ENCODE results near the gene DCDC1.

Gene DCDC1

DNA sequence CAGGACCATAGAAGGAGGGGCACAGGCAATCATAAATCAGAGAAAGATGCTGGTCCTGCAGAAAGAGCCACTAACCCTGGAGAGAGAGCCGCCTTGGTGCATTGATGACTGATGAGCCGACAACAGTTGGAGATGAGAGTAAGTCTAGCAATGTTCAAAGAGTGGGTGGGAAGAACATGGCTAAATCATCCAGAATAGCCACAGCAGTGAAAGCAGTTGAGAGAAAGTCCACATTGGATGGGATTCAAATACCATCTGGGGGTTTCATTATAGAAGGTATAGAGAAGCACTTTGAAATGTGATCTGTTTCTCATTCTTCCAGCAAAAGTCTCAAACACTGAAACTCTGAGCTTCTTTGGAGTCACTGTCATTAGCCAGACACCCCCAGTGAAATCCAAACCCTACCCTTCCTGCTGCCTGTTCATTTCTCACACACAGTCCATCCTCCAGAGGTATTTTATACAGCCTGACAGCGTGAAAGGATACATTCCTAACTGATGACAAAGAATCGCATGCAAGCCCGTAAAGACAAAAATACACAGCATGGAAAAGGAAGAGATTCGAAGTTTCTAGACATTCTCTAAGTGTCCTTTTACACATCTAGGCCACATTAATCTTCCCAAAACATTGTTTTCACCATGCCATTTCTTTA lies 480.3 kb downstream of the DCDC1 start:
- peak; percentile 31 for DNase-seq

DNA sequence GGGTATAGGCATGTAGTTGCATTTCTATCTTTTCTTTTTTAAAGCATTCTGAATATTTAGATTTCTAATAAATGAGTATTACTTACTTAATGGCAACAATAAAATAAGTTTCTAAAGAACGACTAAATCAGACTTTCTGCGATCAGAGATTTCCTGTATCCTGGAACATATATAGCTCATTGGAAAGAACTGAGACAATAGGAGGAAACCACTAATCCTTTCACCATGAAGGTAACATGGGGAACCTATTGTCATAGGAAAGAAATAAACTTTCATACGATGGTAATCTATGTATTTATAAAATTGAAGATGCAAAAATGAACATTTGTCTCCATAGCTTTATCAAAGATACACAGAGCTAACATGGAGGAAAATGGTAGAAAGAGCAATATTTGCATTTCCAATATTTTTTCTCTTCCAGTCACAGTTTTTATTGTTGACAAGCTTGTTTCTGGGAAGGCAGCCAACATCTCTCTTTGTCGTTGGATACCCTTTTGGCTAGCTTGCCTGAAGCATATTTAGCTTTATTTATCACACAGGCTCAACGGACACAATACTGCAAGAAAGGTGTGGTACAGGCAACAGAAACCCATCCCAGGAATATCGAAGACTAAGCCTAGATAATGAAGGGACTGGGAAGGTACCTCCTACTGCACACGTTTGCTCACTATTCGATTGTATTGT lies 490.1 kb downstream of the DCDC1 start:
- no peak for DNase-seq

DNA sequence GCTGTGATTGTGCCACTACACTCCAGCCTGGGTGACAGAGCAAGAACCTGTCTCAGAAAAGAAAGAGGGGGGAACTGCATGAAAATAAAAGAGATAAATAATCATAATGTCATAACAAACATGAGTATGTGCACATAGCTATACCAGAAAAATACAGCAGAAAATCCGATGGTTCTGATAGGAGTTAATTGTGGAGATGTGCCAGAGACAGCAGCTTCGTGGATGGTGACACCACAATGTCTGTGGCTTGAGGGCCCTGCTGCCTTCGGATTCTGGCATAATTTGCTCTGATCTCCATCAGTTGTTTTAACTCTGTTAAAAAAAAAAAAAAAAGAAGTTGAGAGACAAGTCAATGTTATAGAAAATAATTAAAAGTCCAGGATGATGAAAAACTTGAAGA lies 491.1 kb downstream of the DCDC1 start:
- DNase-seq: no peak

DNA sequence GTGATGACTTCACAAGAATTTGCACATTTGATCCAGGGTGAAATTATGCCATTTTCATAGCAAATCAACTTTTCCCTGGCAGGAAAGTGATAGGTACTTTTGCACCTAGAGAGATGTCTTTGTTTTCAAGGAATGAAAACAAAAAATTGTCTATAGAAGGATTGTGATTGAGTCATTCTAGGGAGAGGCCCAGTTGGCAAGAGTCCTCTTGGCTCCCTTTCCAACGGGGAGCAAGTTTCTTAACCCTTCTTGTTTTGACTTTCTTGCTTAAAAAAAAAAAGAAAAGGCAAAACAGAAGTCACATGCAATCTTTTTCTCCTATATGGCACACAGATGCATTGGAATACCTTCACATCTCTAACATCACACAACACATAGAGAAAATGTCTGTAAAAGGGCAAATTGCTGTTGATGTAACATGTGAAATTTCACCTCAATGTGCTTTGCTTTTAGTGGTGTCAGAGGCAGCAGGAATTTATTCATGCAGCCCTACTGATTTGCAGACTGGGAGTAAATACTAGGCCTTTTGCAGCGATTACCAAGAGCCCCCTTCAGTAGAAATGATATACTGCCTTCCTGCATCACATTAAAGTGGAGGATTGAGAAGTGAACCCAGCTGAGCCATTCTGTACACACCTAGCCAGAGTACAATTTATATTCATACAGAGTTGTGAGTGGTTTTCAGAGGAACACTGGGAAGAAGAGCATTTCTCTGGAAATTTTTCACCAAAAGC lies 492.7 kb downstream of the DCDC1 start:
- DNase-seq: no peak

DNA sequence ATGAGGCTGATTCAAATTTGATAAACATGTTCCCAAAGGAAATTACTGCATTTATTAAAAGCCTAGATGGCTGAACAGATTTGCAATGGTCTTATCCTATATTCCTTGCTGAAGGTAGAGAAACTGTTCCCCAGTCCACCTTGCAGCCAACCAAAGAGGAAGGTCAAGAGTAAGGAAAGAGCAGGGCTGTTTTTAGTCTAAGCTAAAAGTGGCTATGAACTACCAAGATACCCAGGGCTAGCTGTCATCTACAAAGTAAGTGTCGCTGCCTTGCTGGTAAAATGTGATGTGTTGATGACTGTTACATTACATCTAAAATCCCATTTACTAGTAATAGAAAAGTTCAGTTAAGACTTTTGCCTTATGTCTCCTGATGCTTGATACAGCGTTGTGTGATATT lies 493.3 kb downstream of the DCDC1 start:
- no peak for DNase-seq

DNA sequence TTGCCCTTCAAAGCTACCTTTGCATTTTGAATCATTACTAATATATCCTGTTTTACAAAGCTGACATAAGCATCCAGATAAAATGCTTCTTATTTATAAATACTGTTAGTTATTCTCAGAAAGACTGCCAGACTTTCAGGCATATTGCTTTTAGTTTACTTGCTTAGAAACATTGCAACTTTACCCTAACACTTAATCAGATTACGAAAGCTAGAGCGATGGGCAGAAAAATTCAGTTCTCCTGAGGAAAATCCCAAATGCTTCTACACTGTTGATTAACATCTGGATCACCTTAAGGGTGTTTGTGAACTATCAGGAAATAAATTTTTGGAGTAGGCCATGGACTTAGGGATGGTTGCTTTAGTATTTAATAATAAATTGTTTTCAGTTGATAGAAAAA lies 493.7 kb downstream of the DCDC1 start:
- DNase-seq: no peak

DNA sequence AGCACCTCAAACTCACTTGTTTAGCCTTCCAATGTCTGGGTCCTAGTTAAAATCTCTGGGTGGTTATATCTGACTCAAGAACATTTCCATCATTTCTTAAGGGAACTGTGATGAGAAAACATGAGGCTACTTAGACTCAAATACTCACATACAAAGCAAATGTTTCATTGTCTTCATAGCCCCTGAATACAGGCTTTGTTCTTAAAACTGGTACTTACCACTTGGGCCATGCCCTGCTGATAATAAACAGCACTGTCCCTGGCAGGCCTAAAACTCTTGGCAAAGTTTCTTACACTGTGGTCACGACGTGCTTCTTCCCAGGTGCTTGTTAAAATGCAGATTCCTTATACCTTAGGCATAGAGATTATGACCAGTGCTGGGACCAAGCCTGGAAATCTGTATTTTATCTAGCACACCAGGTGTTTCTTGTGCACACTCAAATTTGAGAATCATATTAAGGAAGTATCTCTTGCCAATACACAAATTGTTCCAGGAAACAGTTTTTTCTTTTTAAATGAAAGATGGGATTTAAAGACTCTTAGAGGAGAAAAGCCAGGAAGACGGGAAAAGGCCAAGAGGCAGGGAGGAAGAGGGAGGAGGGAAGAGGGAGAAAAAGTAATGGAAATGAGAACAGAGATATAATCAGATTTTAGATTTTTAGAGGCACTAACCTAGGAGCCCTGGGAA lies 495.5 kb downstream of the DCDC1 start:
- DNase-seq: no peak

DNA sequence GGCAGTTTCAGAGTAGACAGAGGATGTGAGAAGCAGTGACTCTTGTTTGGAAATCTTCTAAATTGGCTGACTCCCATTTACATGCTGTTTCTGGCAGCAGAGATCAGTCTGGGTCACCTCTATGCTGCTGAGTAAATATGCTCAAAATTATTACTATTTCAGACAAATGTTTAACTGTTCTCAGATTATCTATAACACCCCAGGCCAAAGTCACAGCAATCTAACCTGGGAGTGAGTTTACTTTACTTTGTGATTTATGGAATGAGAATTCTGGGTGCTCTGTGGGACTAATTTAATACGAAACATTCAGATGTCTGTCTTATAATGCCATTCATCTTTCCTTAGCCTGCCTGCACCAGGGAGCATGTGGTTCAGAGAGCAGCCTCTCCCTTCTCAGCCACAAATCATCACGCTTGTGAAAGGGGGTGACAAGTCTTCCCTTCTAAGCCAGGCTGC lies 500.9 kb downstream of the DCDC1 start:
- DNase-seq: no peak

DNA sequence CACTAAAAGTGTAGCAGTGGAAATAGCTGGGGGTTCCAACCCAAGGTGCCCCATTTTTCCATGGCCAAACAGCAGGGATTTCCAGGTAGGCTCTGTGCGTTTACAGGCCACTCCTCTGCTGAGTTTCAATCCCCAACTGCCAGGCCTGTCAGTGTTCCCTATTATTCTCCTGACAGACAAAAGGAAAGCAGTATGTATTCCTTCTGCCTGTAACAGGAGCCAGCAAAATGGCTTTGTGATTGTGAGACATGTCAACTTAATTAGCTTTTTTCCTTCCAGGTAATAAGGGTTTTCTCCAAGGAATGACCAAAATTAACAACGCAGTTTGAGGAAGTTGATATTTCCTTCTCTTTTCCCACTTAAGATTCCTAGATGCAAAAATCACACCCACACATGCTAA lies 506.3 kb downstream of the DCDC1 start:
- no peak for DNase-seq

DNA sequence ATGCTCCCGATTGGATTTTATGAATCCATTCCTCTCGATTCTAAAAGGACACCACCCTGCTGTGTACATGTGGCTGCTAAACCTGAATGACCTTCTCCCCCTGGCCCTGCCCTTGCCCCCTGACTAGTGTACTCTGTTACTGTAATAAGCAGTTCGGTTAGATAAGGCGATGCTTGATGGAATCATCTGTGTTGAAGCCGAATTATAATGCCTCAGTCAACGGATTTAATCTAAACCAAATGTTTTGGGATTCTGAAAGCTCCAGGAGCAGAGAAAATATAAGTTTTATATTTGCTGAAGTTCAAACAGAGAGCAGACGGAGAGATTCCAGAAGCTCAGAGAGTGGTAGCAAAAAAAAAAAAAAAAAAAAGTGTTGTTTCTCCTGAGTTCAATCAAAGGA lies 508.0 kb downstream of the DCDC1 start:
- DNase-seq: no peak

DNA sequence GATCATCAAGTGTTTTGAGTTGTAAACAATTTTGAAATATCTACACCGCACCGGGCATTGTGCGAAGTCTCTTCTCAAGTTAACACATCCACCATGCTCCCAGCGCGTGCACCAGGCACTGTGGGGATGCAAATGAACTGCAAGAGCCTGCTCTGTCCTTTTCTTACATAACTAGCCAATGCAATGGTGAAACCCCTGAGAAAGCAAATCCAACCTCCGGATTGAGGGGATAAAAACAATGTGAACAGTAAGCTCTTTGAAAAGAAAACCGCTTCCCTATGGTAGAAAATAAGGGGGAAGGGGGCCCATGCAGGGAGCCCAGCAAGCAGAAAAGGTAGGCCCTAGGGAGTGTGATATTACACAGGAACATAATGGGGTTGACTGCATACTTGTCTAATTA lies 508.5 kb downstream of the DCDC1 start:
- no peak for DNase-seq

DNA sequence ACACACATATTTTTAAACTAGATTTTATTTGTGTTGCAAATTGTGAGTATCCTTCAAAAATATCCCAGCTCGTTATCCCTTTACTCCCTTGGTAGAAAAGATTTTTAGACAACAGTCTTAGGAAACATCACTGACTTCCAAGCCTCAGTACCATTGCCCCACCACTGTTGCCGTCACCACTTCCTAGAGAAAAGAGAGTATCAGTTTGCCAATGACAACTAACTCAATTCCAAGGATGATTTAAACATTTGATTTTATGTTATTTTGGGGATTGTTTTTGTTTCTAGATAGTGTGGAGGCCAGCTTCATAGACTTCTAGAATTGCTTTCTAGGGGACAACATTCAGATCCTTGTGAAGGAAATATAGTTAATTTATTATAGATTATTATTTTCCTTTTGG lies 509.4 kb downstream of the DCDC1 start:
- DNase-seq: no peak

DNA sequence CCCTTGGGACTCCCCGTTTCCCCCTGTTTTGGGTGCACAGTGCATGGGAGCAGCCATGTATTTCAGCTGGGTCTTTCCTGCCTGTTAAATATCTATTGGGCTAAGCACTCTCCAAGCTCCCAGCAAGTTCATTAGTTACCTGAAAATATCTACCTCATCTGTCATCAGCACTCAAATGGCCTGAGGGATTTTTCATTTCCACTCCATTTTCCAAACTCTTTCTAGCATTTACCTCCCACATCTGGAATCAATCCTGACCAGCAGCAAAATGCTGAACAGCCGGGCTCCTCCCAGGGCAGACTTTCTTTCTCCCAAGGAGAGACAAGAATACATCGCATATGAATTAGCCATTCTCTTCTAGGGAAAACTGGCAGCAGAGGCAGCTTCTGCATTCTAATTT lies 509.9 kb downstream of the DCDC1 start:
- peak; percentile 71 for DNase-seq

DNA sequence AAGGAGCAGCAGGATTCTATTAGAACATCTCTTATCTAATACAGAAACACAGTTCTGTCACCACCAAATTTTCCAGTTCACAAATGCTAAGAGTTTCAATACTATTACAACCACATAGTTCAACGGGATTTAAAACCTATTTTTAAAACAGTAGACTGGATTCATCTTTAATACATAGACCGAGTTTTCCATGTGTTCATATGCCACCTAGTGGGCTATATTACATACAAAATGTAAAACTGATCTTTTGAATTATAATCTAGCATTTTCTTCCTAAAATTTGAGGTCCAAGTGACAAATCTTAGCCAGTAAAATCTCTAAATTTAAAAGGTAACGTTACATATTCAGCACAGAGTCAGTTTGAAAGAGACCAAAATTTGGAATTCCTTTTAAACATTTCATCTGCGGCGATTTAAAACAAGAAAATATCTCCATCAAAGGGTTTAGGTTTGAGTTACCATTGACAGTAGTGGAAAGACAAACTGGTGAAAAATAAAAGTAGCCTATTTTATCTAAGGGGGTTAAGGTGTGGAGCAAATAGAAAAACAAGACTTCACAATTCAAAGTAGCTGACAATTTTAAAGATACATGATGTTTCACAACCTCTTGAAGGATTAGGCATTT lies 514.0 kb downstream of the DCDC1 start:
- DNase-seq: no peak

DNA sequence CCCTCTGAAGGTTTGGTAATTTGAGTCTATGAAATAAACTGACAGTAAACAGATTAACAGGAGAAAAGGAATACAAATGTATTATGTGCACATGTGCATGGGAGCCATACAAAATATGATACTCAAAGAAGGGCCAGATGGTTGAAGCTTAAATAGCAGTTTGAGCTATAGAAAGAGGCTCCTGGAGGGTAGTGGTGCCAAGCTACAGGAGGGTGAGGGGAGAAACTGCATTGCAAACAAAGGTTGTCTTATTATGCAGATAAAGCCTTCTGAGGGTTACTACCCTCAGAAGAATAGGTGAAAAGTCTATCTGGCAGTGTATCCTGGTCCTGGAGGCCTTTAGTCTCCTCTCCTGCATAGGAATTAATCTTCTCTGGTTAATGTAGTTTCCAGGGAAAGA lies 516.1 kb downstream of the DCDC1 start:
- DNase-seq: no peak

DNA sequence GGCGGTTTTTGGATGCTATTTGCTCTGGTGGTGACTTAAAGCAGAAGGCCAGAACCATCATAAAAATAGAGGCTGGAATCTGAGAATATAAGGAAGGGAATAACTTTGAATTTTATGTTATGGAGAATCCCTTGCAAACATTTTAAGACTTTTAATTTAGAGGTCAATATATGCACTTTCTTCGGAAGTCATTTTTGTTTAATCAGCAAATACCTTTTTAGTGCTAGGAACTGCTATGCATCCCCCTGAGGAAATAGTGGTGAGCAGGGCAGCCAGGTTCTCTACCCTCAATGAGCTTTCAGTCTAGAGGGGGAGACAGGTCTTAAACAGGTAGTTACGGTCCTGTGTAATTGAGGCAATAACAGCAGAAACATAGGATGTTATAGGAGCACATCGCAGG lies 516.9 kb downstream of the DCDC1 start:
- no peak for DNase-seq

DNA sequence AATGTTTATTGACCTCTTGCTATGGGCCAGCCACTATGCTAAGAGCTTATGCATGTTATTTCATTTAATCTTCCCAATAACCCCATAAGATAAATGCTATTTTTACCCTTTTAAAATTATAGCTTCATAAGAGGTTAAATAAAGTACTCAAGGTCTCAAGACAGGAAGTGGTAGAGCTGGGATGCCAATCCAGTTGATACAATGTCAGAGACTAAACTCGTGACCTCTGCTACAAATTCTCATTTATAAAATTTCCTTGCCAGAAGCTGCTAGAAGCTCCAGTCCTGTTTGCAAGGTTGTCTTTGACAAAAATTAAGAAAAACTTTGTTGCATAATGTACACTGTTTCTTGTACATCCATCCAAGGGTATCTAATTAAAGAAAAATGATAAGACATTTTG lies 517.4 kb downstream of the DCDC1 start:
- DNase-seq: no peak

DNA sequence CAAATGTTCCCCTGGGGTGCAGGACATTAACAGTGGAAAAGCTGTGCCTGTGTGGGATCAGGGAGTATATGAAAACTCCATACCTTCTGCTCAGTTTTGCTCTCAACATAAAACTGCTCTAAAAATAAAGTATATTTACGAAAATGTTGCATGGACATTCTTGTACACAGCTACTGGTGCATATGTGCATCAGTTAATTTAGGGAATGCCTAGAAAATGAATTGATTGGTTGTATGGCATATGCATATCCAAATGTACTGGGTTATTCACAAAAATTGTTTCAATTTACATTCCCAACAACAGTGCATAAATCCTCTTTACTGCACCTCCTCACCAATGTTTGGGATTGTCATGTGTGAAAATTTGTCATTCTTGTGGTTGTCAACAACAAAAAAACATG lies 532.3 kb downstream of the DCDC1 start:
- DNase-seq: no peak

DNA sequence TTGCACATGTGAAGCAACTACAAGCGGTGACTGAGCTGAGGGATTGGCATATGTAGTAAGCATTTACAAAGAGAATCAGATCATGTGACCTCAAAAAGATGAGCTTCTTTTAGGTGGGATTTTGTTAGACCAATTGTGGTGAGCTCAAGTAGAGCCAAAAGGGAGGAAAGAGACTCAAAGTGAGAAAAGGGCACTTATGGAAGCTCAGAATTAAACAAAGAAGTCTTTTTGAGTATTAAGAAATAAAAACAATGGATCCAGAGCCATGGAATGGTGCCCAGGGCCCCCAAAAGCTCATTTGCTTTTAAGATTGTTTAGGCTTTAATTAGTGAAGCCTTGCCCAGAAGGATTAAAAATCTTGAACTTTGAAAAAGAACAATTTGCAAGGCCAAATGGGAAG lies 536.7 kb downstream of the DCDC1 start:
- DNase-seq: no peak

DNA sequence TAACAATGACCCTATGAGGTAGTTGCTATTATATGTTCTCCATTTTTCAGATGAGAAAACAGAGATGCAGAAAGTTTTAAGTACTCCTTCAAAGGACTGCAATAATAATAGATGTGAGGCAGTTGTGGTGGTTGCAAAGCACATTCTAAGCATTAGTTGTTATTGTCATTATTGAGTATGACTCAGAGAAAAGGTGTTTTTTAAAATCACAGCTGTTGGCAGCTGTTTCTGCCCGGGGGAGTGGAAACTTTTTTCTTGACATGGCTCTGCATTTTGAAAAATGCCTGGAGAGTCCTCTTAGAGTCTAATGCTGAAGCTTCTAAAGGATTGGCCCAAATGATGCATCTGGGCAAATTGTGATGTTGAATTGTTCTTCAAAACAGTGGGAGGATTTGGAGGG lies 538.9 kb downstream of the DCDC1 start:
- no peak for DNase-seq

DNA sequence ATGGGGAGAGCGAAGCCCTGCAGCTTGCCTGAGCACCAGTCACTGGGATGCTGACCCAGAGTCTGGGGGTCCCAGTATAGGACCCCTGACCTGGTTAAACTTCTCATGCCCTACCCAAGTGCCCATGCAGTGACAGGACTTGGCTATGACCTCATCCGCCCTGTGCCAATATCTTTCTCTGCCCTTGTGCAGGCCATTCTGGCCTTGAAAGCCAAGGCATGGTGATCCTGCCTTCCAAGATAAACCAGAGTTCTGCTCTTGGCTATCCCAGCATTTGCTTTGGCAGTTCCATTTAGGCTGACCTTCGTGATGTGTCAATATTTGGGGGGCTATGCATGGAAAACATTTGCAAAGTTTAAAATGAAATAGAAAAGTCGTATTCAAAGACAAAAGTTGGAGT lies 542.6 kb downstream of the DCDC1 start:
- no peak for DNase-seq

DNA sequence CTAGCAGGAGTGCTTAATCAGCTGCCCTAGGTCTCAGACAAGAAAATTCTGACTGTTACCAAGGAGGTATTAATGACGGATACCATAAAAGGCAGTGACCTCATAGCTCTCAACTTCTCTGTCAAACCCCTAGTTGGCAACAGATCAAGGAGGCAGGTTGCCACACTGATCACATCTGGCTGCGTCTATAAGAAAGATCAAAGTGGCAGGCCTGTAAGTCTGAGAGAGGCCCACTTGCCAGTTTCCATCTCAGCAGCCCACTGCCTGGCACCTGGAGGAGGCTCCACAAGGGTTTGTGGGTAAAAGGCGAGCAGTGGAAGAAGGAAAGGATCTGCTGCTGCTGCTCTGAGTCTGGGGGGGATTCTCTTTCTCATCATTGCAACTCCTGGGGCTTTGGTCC lies 543.8 kb downstream of the DCDC1 start:
- no peak for DNase-seq

DNA sequence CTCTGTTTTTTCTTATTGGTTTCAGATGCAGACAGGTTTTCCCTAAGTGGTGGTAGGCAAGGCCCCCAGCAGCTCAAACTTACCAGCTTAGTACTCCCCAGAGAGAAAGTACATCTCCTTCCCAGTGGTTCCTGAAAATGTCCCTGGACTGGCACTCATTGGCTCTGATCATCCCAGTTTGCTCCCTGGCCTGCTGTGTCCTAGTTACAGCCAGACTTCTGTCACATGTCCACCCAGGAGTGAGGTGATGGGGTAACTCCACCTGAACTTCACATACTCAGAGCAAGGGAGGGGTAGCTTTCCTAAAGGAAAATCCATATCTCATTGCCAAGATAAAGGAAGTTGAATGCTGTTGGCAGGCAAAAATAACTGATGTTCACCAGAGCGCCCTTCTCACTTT lies 546.4 kb downstream of the DCDC1 start:
- no peak for DNase-seq

Measured in right hindlimb (tissue), 1 donor.